Raji (cell line): ENCODE results near the gene FBXO11.

Experiments
- POLR2A ChIP-seq: IDR thresholded peaks from 2 replicates; pipeline ENCODE4 v1.6.1; 2011; ENCODE audit warnings: low read depth, low read length, control low read depth; ENCODE audit not compliant: insufficient read depth

FBXO11 gene

GRCh38 chr2:47906157-47907038 lies at the start of gene FBXO11:
Gene FBXO11, minus strand, starts transcription at chr2:47906498. Its CDS starts 778 bp downstream, at chr2:47905720.
- peak; percentile 78 for TF ChIP-seq POLR2A

GRCh38 chr2:47950340-47951301 lies 44.3 kb upstream of the FBXO11 start:
- TF ChIP-seq POLR2A: no peak

- no peak for TF ChIP-seq POLR2A
Measured at GRCh38 chr2:47946593-47946992, 40.3 kb upstream of the FBXO11 start.

- TF ChIP-seq POLR2A: no peak
Measured at GRCh38 chr2:47945046-47945781, 38.9 kb upstream of the FBXO11 start.

- no peak for TF ChIP-seq POLR2A
Measured at GRCh38 chr2:47941936-47942335, 35.6 kb upstream of the FBXO11 start.

- TF ChIP-seq POLR2A: no peak
Measured at GRCh38 chr2:47937677-47938076, 31.4 kb upstream of the FBXO11 start.

- TF ChIP-seq POLR2A: no peak
Measured at GRCh38 chr2:47935071-47935470, 28.8 kb upstream of the FBXO11 start.

GRCh38 chr2:47918043-47918442 lies 11.7 kb upstream of the FBXO11 start:
- TF ChIP-seq POLR2A: no peak

GRCh38 chr2:47917276-47917961 lies 11.1 kb upstream of the FBXO11 start:
- no peak for TF ChIP-seq POLR2A

- no peak for TF ChIP-seq POLR2A
Measured at GRCh38 chr2:47916412-47916811, 10.1 kb upstream of the FBXO11 start.

- TF ChIP-seq POLR2A: no peak
Measured at GRCh38 chr2:47908682-47909081, 2.4 kb upstream of the FBXO11 start.

GRCh38 chr2:47907039-47907781 lies 912 bp upstream of the FBXO11 start:
- TF ChIP-seq POLR2A: no peak; the same call in 1 of the 2 replicates

GRCh38 chr2:47905386-47906156 lies 727 bp downstream of the FBXO11 start:
- TF ChIP-seq POLR2A: no peak
